Measurements from ENCODE around the gene TRABD2B.
A peak's percentile ranks its signal among the peaks of the same experiment; 100 is the strongest.

TRABD2B gene

DNA sequence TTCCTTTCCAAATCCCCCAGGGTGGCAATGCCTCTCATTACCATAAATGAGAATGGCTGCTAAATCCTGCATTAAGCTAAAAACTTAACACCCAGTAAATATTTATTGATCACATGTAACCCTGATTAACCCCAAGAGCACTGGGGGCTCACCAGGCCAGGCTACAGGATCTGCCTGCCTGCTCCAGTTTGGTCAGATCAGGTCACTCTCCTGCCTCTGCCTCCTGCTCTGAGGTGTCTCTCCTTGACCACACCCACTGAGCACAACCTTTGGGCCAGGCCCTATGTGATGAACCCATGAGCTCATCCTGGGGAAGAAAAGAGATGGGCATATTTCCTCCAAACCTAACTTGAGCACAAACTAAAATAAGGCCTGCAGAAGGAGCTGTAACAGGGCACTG is 93.5 kb downstream of the TRABD2B start:
- DNase-seq, result no peak

DNA sequence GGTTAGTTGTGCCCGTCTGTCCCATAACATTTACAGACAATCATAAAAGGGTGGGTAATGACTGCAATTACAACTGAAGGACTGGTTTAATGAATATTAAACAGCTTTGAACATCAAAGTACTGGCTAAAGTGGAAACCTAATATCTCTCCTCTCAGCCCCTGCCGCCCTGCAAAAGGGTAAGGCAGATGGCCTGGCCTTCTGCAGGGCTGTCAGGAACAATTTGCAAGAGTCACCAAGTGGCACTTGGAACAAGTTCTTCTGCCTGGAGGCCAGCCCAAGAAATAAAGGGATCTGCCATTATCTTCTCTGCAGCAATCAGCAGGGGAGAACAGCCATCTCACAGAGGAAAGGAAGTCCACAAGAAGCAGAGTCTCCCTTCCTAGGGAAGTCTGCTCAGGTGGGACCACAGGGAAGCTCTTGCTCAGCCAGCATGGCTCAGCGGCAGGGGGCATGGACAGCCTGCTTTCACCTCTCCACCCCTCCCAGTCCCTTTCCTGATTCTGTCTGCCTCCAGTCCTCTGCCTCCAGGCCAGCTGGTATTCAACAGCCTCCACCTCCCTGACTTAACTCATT is 96.1 kb downstream of the TRABD2B start:
- DNase-seq, result peak; percentile 85

DNA sequence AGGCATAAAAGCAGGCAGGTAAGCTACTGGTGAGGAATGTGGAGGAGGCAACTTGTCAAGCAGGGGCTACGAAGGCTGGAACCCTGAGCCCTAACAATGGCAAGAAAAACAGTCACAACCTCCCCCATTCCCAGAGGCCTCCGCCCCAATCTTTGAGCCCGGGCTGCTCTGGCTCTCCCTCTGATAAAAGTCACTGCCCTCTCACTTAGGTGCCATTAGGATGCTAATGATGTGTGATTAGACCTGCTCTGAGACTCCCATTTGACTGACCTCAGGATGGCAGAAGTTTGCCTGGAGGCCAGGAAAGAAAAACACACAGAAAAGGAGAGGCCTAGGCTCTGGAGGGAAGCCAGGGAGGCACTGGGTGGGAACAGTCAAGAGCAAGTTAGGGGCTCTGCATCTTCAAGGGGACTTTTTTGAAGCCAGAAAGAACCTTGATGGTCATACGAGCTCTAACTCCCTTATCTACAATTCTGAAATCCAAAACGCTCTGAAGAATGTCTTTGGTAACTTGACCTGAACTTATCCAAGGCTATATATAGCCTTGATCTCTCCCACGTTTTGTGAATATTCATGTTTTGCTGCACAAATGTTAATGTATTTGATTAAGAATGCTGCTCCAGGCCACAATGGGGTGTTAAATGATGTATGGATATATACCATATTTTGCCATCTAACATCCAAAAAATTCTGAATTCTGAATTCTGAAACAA is 98.9 kb downstream of the TRABD2B start:
- no peak for DNase-seq

DNA sequence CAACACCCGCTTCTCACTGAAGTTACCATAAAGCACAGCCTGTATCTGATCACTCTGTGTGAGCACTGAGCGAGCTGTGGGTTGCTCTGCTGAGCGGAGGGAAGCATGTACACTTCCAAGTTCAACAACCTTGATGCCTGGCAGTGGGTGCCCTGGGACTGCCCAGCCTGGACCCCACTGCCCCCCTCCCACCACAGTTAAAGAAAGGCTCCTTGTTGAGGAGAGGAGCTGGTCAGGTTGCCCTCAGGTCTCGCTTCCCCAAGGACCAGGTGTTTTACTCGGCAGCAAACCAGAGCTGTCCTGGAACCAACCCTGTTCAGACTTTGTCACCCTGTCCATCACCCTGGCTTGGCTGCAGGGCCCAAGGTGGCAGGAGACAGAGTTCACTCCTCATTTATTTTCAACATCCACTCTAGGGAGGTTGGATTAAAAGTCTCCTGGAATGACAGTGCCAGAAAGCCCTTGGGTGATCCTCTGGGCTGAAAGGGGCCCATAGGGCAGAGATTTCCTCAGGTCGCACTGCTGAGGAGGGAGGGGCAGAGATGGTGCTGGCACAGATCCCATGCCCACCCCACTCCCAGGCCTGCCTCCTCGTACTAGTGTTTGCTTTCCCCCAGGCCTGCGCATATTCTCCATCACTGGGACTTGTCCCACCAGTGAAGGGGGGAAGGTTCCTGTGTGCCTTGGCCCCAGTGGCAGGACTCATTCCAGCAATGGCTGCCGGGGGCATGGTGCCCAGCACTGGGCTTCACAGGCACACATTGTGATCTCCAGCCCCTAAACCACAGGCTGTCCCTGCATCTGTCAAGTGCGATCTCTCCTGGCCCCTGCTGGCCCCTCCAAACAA is 101.7 kb downstream of the TRABD2B start:
- DNase-seq, result no peak

DNA sequence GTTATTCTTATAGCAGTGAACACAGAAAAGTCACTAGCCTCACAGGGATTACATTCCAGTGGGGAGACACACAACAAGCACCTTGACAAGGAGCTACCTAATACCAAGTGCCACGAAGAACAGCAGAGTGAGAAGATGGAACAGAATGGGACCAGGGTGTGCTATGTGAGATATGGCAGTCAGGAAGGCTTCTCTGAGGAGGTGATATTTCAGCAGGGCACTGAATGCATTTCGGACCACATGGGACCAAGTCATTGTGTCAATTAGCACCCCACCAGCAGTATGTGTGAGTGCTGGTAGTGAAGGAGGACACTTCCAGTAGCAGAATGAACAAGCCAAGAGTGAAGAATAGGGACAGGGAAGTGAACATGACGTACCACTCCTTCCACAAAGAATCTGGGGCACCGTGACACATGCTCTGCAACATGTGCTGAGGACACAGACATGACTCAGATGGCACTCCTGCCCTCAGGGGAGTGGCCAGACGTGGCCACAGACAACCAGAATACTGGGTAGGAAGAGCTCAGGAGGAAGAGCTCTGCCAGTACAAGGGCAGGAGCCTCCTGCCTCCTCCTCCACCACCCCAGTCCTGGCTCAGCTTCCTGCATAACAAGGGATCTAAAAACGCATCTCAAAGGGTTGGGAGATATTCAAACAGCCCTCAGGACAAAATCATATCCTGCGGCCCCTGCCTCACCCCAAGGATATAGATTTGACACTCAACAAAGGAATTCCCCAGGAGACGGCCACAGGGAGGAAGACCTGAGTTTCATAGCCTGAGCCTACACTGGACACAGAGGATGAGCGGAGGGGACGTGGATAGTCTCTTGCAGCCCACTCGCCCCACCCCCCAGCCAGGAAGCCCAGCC is 102.5 kb downstream of the TRABD2B start:
- no peak for DNase-seq

DNA sequence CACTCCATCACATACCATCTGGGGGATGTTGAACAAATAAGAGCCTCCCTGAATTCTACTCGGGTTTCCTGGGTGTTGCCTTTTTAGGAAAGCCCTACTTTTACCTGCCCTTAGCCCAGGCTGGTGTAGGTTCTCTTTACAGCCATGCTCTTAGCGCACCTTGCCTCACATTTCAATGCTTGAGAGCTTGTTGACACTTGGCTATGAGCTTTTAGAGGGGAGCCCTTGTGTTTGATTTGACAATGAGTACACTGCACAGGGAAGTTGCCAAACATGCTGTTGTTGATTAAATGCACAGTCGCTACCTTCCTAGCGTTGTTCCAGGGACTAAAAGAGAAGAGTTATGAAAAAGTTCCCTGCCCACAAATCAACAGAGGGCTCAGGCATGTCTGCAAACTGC is 103.8 kb downstream of the TRABD2B start:
- no peak for DNase-seq

DNA sequence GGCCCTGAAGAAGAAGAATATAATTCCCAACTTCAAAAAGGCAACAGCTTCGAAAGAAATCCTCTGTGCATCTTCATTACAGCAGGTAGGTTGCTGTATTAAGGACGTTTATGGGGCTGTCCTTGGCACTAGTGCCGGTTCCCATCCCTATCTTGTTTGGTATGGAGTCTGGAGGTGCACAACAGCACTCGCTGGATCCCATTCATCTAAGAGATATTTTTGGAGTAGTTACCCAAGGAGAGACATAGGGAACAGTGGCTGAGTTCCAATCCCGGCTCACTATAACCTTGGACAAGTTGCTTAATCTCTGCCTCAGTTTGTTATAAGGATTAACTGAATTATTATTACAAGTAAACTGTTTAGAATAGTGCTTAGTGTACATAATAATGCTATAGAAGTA is 106.4 kb downstream of the TRABD2B start:
- DNase-seq, result no peak

DNA sequence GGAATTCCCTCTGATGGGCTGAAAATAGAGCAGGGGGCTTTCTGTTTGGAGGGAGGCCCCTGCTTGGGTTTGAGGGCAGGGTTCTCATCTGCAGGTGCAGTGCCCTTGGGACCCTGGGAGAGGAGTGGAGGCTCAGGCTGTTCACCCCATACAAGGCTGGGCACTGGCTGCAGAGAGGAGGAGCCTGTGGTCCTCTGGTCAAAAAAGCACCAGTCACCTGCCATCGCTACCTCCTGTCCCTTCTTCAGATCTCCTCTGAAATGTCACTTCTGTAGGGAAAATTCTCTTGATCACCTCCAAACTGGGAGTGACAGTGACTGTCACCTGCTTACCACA is 108.9 kb downstream of the TRABD2B start:
- no peak for DNase-seq

DNA sequence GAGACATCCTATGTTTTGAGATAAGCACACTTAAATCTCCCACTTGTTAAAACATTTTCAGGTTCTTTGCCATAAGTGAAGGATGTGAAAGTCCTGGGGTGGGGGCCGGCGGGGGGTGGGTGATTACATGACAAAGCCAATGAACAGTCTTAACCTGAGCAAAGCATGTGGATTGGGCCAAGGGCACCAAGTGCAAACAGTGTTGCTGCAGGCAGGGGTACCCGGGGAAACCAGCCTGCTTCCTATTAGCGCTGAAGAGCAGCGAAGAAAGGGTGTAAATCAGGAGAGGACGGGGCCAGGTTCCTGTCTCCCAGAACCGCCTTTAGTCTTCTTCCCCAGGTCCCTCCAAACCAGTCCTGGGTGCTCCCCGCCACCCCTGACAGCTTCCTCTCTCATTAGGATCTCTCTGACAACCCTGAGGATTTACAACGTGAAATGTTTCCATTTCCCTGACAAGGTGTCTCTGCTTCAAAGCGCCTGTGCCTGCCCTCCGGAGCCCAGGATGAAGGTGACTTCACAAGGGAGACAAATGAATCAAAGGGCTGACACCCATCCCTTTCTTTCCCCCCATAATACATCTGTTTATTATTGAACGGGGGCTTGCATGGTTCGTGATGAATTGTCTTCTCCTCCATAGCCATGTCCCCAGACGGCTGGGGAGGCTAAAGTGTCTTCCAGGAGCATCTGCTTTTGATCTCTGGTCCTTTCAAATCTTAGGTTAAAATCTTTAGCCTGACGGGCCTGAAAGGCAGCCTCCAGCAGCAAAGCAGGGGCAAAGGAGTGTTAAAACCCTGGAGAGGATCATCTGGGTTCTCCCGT is 109.5 kb downstream of the TRABD2B start:
- DNase-seq, result no peak

DNA sequence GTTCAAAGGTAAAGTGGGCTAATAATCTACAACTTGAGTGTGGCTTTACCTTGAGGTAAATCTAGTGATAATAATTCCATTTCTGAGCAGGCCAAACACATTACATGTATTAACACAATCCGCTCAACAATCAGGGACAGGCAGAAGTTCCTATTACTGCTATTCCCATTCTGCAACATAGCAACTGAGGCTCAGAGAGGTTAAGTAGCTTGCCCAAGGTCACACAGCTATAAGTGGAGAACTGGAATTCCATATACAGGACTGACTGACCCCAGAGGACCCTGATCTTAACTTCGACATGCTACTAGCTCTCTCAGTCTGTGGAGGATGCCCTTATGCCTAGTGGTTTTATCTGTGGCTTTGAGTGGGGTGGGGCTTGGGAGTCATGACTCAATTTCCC is 110.1 kb downstream of the TRABD2B start:
- DNase-seq, result no peak

DNA sequence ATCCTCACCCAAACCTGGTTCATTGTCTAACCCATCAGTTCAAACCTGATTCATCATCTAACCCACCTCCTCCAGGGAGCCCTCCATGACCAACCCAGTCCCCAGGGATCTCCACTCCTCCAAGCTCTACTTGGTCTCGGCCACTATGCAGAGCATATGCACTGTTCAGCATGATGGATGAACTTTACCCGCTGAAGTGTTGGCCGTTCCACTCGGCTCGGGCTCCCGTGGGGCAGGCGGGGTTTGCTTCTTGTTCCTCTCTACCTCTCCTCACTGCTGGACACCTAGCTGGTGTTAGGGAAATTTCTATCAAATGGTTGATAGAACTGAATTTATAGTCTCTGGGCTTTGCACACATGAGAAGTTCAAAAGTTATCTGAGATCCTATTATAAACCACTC is 111.0 kb downstream of the TRABD2B start:
- DNase-seq, result no peak

DNA sequence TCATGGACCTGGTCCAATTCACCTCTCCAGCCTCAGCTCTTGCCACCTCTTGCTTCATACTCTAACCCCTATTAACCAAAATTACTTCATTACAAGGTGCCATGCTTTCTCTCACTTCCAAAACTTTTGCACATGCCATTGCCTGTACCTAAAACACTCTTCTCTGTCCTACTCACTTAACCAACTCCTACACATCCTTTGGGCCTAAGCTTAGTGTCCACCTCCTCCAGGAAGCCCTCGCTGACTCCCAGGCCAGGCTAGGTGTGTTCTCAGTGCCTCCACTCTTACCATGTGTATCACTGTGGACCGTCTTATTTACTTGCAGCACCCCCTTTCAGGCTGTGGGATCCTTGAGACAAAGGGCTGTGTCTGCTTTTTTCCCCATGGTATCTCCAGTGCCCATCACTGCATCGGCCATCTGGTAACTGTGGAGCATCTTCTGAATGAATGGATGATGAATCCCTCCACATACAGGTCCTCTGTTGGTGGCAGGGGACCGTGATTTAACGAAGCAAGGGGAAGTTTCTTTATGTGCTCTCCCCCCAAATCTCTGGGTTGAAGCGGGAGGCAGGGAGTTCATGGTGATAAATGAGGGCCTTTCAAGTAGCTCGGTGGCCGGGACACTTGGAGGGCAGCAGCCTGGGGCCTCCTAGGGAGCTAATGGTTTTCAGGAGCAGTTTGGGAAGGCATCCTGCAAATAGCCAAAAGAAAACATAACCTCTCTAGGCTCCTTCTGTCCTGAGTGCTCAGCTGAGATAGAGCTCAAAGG is 111.9 kb downstream of the TRABD2B start:
- DNase-seq, result no peak

DNA sequence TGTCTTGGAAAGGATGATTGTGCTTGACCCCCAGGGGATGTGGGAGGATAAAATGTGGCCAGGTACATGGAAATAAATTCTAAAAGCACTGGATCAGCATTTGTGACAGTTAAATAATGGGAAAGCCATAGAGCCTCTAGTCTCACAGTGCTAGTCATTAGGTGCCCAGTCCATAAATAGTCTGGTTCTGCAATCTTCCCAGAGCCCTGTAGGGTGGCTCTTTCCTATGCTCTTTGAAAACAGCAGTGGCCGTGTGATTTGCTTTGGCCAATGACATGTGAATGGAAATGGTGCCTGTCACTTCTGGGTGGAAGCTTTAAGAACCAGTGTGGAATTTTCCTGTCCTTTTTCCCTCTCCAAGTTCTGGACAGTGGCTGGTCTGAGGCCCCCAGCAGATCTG is 113.2 kb downstream of the TRABD2B start:
- DNase-seq, result no peak

DNA sequence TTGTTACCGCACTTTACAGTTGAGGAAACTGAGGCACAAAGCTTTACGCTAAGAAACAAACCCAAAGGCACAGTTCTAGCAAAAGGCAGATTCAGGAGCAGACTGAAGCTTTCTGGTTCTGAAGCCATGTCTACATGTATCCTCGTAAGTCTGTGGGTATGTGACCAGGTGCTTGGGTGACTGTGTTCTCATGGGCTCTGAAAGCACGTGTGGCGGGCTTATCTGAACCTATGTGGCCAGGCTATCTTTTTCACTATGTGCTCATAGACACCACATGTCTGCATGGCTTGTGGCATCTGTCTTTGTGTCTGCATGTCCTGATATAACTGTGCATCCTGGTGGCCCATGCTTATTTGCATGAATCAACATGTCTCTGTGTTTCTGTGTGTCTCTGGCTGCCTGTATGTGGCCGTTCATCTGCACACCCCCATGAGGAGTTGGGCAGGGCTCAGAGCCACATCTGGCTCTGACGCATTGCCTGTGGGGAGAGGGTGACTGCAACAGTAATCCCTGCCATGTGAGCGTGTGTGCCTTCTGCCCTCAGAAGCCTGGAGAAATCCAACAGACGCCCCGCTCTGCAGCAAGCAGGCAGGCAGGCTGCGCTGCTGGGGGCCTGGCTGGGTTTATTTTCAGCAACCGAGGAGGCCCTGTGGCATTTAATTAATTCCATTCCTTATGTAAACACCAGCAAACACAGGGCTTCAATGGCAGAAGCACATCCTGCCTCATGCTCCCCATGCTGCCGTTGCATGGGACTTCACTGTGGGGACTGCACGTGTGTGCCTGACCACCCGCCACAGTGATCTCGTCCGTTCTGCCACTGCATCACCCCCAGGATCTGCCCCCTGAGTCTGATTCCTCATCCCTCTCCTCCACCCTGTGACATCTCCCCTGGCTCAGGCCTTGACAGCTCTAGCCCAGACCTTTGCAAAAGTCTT is 115.4 kb downstream of the TRABD2B start:
- no peak for DNase-seq

DNA sequence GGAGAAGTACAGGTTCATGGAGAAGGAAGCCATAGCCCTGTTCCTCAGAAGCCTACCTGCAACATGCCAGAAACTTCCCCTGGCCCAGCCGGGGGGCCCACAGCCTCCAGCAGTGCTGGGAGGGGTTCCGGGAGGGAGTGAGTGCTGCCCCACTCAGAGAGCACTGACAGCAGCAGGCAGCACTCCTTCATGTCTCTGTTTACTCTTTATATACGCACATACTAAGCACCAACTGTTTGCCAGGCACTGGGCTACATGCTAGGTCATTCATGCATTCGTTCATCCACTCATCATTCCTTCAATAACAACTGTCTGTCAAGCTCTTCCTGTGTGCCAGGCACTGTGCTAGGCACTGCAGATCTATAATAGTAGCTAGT is 120.6 kb downstream of the TRABD2B start:
- no peak for DNase-seq

DNA sequence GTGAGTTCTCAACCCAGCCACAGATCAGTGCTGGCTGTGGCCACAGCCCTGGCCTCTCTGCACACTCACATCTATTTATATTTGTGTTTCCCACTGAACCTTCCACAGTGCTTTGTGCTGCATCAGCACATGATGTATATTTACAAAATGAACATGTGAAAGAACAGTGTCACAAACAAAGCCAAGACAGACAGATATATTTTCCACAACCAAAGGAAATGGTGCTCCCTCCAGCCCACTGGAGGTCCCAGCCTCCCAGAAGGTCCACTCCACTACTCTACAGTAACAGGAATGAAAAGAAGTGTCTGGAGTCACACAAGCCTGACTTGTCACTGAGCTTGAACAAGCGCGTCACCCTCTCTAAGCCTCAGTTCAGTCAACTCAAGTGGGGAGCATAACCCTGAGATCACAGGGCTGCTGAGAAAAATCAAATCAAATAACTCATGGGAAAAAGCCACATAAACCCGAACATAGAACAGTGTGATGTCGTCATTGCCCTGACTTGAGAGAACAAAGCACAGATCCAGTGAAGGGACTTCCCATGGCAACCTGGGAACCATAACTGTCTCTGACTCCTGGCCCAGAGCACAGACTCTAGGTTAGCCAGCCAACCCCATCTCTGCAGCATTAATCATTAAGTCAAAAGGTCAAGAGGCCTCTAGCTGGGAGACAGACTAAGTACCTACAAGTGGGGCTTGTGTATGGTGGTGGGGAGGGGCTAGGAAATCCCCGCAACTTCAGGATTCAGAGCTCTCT is 121.2 kb downstream of the TRABD2B start:
- peak; percentile 43 for DNase-seq

DNA sequence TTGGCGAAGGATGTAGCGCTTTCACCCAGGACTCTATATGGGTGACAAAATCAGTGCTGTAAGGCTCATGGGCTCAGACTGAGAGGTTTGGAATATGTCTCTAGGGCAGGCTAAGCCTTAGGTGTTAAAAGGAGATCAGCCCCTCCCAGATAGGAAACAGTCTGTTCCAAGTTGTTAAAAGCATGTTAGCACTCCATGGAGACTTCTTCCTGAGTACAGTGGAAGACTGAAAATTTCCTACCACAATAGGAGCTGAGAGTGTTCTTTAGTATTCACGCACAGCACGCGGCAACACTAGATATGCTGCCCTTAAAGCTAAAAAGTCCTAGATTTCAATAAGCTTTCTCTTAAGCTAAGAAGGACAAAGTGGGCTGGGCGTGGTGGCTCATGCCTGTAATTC is 122.1 kb downstream of the TRABD2B start:
- no peak for DNase-seq

DNA sequence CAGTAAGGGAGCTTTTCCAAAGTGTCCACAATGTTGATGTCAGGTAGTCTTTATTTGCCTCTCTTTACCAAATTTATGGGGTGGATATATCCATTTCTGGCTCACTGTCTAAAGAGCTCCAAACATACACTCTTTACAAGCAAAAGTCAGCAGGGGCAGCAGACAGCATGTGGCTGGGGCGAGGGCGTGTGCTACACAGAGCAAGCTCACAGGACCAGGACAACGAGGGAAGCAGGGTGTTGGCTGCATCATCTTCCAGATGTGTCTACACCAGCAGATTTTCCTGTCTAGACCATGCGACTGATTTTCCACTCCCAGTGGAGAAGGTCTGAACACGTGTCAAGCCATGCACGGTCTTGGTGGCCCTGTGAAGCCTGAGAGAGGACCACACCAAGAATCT is 123.8 kb downstream of the TRABD2B start:
- no peak for DNase-seq

DNA sequence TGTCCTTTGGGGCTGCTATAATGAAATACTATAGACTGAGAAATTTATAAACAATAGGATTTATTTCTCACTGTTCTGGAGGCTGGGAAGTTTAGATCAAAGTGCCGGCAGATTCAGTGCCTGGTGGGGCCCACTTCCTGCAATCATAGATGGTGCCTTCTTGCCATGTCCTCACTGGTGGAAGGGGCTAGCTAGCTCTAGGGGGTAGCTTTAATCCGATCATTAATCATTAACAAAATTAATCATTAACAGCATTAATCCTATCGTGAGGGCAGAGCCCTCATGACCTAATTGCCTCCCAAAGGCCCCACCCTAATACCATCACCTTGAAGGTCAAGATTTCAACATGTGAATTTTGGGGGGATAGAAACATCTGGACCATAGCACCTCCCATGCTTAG is 124.3 kb downstream of the TRABD2B start:
- DNase-seq, result no peak

Measured in NCI-H1092 treated with DMSO at 0.1 percent for 48 hours (cell line).